ENCODE data around the gene TMEM203.

GRCh38 chr9:137161558-137162486 is 43.6 kb downstream of the TMEM203 start:
- no peak for TF ChIP-seq CTCF (IDR thresholded peaks at IDR 0.05)
- TF ChIP-seq POLR2AphosphoS5 (IDR thresholded peaks at IDR 0.05), result no peak
